HG02943 (cell line): ENCODE results near the gene IRS1.
"Not testable (repeated sequence)": the region's sequence is repeated elsewhere in the genome, so short reads cannot be mapped to it uniquely, and the experiment has no call there.

Experiments
- ATAC-seq: cut with Tn5 transposase; IDR thresholded peaks from one replicate; pipeline ENCODE4 v1.9.1; 2021; ENCODE audit warnings: mild to moderate bottlenecking, low read depth, moderate library complexity; ENCODE audit not compliant: unreplicated experiment

IRS1 gene

GRCh38 chr2:226799211-226799975 lies at the start of gene IRS1:
Gene IRS1, minus strand, starts transcription at chr2:226799820. Its CDS starts 1,082 bp downstream, at chr2:226798738.
- peak; percentile 27 for ATAC-seq

- no peak for ATAC-seq
Observed at GRCh38 chr2:226849349-226849748, 49.7 kb upstream of the IRS1 start.

DNA sequence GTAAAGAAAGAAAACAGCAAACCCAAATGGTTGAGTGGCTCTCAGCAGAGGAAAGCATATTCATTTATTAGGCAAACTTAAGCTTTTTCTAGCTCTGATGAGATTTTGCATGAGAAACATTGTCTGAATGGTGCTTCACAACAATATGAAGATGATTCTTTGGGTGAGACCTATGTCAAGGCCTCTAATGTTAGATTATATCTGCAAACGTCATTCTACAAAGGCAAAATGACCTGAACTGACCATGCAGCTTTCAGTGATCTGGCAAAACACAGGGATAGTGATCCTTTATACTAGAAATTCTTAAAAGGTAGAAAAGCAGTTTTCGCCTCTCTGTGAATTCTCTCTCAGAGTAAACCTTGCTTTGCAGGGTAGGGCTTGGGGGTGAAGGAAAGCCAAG lies 47.9 kb upstream of the IRS1 start:
- ATAC-seq, result no peak

- ATAC-seq, result no peak
Observed at GRCh38 chr2:226847090-226847489, 47.5 kb upstream of the IRS1 start.

GRCh38 chr2:226845386-226846116 lies 45.9 kb upstream of the IRS1 start:
- ATAC-seq, result peak; percentile 50

- ATAC-seq, result not testable (repeated sequence)
Observed at GRCh38 chr2:226843001-226843400, 43.4 kb upstream of the IRS1 start.

- no peak for ATAC-seq
Observed at GRCh38 chr2:226839951-226840350, 40.3 kb upstream of the IRS1 start.

- ATAC-seq, result no peak
Observed at GRCh38 chr2:226839161-226839560, 39.5 kb upstream of the IRS1 start.

- no peak for ATAC-seq
Observed at GRCh38 chr2:226838722-226839121, 39.1 kb upstream of the IRS1 start.

DNA sequence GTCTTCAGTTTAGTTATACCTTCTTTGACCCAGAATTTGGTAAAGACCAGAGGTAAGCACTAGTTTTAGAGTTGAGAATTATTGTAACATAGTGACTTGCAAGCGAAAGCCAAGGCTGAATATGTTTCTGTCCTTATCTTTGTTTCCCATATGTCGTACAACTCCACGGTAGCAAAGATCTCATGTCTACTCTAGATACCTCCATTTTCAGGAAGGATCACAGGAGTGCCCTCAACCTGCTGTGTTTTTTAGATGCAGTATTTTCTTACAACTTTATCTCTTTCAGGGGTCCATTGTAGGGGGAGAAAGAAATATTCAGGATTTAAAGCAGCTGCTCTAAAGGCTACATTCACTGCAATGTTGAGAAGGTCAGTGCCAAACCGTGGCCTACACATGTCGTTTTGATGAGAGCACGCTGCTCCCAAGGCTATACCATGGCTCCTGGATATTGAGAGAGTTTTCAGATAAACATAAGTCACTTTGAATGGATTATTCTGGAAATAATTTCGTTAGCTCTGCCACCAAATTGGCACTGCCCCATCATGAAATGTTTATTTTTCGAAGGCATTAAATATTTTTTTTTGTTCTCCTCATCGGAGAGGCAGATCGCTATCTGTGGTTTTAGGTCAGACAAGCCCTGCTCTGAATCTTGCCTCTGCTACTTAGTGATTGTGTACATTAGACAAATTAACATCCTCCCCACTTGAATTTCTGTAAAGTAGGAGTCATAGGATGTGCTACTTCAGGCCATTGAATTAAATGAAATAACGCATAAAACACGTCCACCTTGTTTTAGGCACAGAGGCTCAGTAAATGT lies 38.4 kb upstream of the IRS1 start:
- no peak for ATAC-seq

GRCh38 chr2:226837334-226837733 lies 37.7 kb upstream of the IRS1 start:
- no peak for ATAC-seq

- ATAC-seq, result peak; percentile 1
Observed at GRCh38 chr2:226836548-226836885, 36.9 kb upstream of the IRS1 start.

DNA sequence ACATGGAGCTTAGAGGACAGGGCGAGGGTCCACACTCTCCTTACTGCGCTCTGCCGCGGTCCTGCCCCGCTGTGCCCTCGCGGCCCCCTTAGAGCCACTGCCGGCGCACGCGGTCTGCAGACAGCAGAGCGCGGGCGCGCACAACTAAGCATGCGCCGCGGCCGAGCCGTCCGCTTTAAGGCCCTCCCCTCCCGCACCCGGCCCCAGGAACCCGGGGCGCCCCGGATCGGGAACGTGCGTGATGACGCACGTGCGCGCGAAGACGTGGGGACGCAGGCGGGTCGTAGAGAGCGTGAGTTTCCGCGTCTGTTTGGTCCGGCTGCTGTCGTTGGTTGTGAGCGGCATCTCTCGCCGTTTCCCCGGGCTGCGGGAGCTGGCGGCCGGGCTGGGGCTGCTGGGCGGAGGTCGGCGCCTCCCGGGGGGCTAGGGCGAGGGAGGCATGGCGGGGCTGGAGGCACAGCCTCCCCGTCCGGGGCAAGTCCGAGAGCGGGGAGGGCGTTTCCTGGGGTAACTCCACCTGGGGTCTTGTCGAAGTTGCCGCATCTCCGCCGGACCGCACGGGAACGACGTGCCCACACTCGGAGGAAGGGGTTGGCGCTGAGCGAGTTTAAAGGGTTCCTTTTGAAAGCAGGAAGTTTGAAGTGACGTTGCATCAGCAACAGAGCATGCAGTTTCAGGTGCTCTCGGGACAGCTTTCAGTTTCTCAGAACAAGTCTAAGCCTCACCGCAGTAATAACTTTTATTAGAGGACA lies 36.4 kb upstream of the IRS1 start, which contains the start of gene RHBDD1:
RHBDD1 (plus strand) TSS at position 259 of the 752 bp plus-strand sequence. CDS start 28,640 bp downstream, outside the sequence.
- peak; percentile 81 for ATAC-seq

DNA sequence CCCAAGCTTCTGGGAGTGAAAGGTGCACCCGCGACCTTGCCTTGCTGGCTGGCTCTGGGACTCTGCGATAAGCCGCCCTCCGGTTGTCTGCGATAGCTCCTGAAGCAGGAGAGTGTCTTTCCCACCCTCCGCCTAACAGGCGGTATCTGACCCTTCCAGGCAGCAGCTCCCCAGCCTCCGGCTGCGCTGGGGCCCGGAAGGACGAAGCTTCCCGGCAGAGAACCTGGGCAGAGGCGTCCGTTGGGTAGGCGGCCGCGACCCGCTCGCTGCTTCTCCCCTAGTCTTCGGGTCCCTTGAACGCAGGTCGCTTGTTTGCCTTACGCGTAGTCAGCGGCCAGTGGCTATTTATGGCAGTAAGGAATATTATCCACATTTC lies 35.8 kb upstream of the IRS1 start:
- ATAC-seq, result peak; percentile 22

GRCh38 chr2:226834880-226835279 lies 35.3 kb upstream of the IRS1 start:
- not testable (repeated sequence) for ATAC-seq

DNA sequence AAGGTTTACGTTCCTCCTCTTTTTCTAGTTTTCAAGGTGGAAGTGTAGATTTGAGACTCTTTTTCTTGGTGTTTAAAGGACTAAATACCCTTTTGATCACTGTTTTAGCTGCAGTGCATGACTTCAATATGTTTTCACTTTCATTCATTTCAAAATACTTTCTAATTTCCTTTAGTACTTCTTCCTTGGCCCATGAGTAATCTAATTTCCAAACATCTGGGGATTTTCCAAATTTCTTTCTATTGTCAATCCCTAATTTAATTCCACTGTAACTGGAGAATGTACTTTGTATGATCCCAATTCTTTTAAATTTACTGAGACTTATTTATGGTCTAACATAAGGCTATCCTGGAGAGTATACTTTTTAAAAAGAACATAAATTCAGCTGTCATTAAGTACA lies 32.4 kb upstream of the IRS1 start:
- no peak for ATAC-seq

GRCh38 chr2:226831266-226831665 lies 31.6 kb upstream of the IRS1 start:
- no peak for ATAC-seq

DNA sequence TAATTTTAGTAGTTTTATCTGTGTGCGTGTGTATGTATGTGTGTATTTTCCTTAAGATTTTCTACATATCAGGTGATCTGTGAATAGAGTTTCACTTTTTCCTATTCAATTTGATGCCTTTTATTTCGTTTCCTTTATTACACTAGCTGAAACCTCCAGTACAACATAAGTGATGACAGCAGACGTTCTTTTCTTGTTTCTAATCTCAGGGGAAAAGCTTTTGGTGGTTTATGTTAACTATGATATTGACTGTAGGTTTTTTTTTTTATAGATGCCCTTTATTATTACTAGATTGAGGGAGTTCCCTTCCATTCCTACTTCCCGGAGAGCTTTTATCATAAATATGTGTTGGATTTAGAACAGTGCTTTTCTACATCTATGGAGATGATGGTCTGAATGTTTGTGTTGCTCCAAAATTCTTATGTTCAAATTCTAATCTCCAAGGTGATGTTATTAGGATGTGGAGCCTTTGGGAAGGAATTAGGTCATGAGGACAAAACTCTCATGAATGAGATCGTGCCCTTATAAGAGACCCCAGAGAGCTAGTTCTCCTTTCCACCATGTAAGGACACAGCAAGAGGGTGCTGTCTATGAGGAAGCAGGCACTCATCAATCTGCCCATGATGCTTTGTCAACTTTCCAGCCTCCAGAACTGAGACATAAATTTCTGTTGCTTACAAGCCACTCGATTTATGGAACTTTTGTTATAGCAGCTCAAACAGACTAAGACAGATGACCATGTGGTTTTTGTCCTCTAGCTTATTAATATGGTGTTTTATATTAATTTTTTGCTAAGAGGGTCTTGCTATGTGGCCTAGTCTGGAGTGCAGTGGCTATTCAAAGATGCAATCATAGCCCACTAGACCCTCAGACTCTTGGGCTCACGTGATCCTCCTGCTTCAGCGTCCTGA lies 30.4 kb upstream of the IRS1 start:
- ATAC-seq, result no peak

DNA sequence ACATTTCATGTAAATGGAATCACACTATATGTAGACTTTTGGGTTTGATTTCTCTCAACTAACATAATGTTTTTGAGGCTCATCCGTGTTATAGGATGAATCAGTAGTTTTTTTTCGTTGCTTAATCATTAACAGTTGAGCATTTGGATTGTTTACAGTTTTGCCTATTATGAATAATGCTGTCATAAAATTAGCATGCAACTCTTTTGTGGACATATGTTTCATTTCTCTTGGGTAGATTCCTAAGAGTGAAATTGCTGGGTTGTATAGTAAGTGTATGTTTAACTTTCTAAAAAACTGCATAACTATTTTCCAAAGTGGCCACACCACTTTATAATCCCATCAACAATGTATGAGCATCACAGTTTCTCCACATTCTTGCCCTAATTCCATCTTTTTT lies 28.6 kb upstream of the IRS1 start:
- no peak for ATAC-seq
